ES-I3 (cell line): Measurements from ENCODE around the gene PCSK6.

Experiments used
- H3K36me3 ChIP-seq: 2 replicates; pipeline ENCODE4 v1.6.1; 2013; ENCODE audit warnings: mild to moderate bottlenecking, low read length, control low read depth, moderate library complexity; ENCODE audit not compliant: insufficient read depth
- H3K4me1 ChIP-seq: 2 replicates; pipeline ENCODE4 v1.6.1; 2013; ENCODE audit warnings: mild to moderate bottlenecking, control low read depth, low read length; ENCODE audit not compliant: insufficient read depth
- H3K9ac ChIP-seq: 2 replicates; pipeline ENCODE4 v1.6.1; 2013; ENCODE audit warnings: low read depth, mild to moderate bottlenecking, low read length, moderate library complexity
- H3K9me3 ChIP-seq: 2 replicates; pipeline ENCODE4 v1.6.1; 2013; ENCODE audit warnings: mild to moderate bottlenecking, low read length, moderate library complexity; ENCODE audit not compliant: control insufficient read depth, insufficient read depth

The PCSK6 gene

GRCh38 chr15:101267320-101268104, 222.0 kb downstream of the PCSK6 start:
- H3K9me3 ChIP-seq: no peaks in the 10 kb centered on the region
- no peak overlapping the region for H3K9ac ChIP-seq
- peaks cover 8% of the 10 kb centered on the region for H3K36me3 ChIP-seq
- H3K4me1 ChIP-seq: peaks cover 5% of the 10 kb centered on the region; the same call in 1 of the 2 replicates

- Histone ChIP-seq H3K9me3 (no peaks in the 10 kb centered on the region), H3K36me3 (peaks cover 6% of the 10 kb centered on the region), H3K9ac (no peak overlapping the region), H3K4me1 (peaks cover 5% of the 10 kb centered on the region; the same call in 1 of the 2 replicates)
Observed at GRCh38 chr15:101266787-101267186, 222.7 kb downstream of the PCSK6 start.

DNA sequence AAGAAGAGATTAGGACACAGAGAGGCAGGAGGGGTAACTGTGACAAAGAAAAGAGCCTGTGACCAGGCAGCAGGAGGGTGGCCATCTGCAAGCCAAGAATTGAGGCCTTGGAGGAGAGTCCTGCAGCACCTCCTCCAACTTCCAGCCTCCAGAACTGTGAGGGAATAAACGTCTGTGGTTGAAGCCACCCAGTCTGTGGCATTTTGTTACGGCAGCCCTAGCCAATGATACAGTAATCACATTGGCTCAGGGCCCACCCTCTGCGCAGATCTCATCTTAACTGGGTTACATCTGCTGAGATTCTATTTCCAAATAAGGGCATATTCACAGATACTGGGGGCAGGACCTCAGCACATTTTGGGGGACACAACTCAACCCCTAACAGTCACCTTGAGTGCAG, 223.5 kb downstream of the PCSK6 start:
- Histone ChIP-seq H3K9ac (no peak overlapping the region), H3K36me3 (no peaks in the 10 kb centered on the region), H3K4me1 (peaks cover 5% of the 10 kb centered on the region; the same call in 1 of the 2 replicates), H3K9me3 (no peaks in the 10 kb centered on the region)

GRCh38 chr15:101264911-101265641, 224.4 kb downstream of the PCSK6 start:
- Histone ChIP-seq H3K36me3 (no peaks in the 10 kb centered on the region), H3K9me3 (no peaks in the 10 kb centered on the region), H3K4me1 (peaks cover 5% of the 10 kb centered on the region; the same call in 1 of the 2 replicates), H3K9ac (no peak overlapping the region)

DNA sequence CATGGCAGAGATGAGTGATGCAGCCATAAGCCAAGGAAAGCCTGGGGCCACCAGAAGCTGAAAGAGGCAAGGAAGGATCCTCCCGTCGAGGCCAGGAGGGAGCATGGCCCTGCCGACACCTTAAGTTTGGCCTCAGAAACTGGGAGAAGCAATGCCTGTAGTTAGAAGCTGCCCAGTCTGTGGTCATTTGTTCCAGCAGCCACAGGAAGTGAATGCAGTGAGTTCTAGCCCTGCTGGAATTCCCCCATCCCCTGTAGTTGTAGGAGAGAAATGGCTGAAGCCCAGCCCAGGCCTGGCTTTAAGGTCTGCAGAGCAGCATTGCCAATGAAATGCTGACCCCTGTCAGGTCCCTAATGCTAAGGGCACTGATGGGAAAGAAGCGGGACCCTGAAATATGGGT, 225.5 kb downstream of the PCSK6 start:
- no peaks in the 10 kb centered on the region for H3K36me3 ChIP-seq
- peaks cover 5% of the 10 kb centered on the region; the same call in 1 of the 2 replicates for H3K4me1 ChIP-seq
- no peak overlapping the region for H3K9ac ChIP-seq
- no peaks in the 10 kb centered on the region for H3K9me3 ChIP-seq

- peaks cover 8% of the 10 kb centered on the region for H3K4me1 ChIP-seq
- H3K9ac ChIP-seq: no peak overlapping the region
- no peaks in the 10 kb centered on the region for H3K36me3 ChIP-seq
- H3K9me3 ChIP-seq: no peaks in the 10 kb centered on the region
Observed at GRCh38 chr15:101262551-101262950, 227.0 kb downstream of the PCSK6 start.

GRCh38 chr15:101258238-101259144, 231.0 kb downstream of the PCSK6 start:
- Histone ChIP-seq H3K9ac (no peak overlapping the region), H3K9me3 (no peaks in the 10 kb centered on the region), H3K4me1 (peaks cover 10% of the 10 kb centered on the region), H3K36me3 (no peaks in the 10 kb centered on the region)

DNA sequence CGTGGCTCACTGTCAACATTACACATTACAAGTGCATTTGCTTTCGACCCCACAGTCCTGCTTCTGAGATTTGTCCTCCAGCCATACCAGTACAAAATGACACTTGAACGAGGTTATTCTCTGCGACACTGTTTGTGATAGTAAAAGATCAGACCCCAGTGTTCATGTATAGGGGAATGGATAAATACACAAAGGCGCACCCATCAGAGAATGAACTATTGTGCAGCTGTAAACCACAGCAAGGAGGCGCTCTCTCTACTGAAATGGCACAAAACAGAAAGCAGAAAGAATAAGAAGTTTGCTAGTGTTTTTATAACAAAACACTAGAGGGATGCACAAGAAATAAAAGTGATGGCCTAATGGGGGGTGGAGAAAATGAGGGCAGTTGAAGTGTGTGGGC, 232.8 kb downstream of the PCSK6 start:
- Histone ChIP-seq H3K36me3 (no peaks in the 10 kb centered on the region), H3K9ac (no peak overlapping the region), H3K4me1 (peaks cover 13% of the 10 kb centered on the region), H3K9me3 (no peaks in the 10 kb centered on the region)

DNA sequence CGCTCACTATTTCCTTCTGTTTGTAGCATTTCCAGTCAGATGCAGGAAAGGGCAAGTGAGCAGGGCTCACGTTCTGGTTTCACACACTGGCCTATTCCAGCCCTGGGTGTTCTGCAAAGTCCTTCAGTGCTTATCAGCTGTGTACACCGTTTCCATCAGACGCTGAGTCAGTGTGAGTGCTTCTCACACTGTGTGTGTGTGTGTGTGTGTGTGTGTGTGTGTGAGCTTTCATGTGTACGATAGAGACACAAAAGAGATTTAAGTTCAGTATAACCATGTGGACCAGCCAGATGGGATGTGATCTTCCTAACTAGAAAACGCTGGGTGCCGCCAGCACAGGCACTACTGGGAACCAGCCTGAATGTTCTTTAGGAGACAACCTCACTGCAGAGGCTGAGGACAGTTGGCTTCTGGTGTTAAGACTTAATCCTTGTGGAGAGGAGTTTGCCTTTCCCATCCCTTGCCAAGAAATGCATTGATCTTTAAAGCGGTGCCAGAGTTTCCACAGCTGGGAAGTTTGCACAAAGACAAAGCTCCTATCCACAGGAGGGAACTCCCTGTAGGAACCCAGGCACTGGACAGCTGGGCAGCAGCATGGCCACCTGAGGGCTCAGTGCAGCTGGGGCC, 233.8 kb downstream of the PCSK6 start:
- H3K36me3 ChIP-seq: no peaks in the 10 kb centered on the region
- no peaks in the 10 kb centered on the region for H3K9me3 ChIP-seq
- H3K9ac ChIP-seq: no peak overlapping the region
- H3K4me1 ChIP-seq: peaks cover 13% of the 10 kb centered on the region

DNA sequence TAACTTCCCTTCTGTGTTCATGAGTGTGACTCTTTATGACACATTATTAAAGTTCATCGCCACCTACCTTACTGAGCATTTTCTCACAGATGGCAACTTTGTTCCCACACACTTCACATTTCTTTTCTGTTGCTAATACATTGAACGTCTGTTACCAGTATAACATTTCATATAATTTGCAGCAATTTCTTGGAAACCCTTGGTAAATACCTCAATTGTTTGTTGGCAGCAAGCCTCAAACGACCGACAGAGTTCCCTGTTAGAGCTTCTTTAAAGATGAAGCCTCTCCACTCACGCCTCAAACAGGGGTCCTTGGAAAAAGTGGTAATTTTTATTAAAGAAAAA, 234.5 kb downstream of the PCSK6 start:
- H3K9me3 ChIP-seq: no peaks in the 10 kb centered on the region
- H3K4me1 ChIP-seq: peaks cover 13% of the 10 kb centered on the region
- no peak overlapping the region for H3K9ac ChIP-seq
- no peaks in the 10 kb centered on the region for H3K36me3 ChIP-seq

GRCh38 chr15:101254157-101255050, 235.1 kb downstream of the PCSK6 start:
- Histone ChIP-seq H3K4me1 (peaks cover 13% of the 10 kb centered on the region), H3K36me3 (no peaks in the 10 kb centered on the region), H3K9ac (no peak overlapping the region), H3K9me3 (no peaks in the 10 kb centered on the region)
